Osteocyte (in vitro differentiated cells): ENCODE measurements around the gene AP2B1. TPM values are rescaled to one million over a fixed set of nuclear protein-coding genes. Genes with fewer than 3 reads are reported as not detected.

ENCODE experiments used
- DNase-seq: peaks from one replicate; pipeline ENCODE4 v3.0.0; 2021; ENCODE audit warnings: mixed read lengths; ENCODE audit not compliant: unreplicated experiment; ENCODE audit errors: extremely low spot score
- H3K27ac Mint-ChIP-seq: one replicate; pipeline ENCODE4 v1.8.0; 2021; ENCODE audit warnings: mild to moderate bottlenecking, mixed read lengths; ENCODE audit not compliant: unreplicated experiment
- H3K27me3 Mint-ChIP-seq: one replicate; pipeline ENCODE4 v1.8.0; 2021; ENCODE audit warnings: mixed read lengths; ENCODE audit not compliant: unreplicated experiment
- H3K36me3 Mint-ChIP-seq: one replicate; pipeline ENCODE4 v1.8.0; 2021; ENCODE audit warnings: mixed read lengths; ENCODE audit not compliant: unreplicated experiment
- H3K4me1 Mint-ChIP-seq: one replicate; pipeline ENCODE4 v1.8.0; 2021; ENCODE audit warnings: mixed read lengths; ENCODE audit not compliant: unreplicated experiment
- H3K4me3 Mint-ChIP-seq: one replicate; pipeline ENCODE4 v1.8.0; 2021; ENCODE audit warnings: mild to moderate bottlenecking, moderate library complexity, mixed read lengths; ENCODE audit not compliant: unreplicated experiment
- H3K9me3 Mint-ChIP-seq: one replicate; pipeline ENCODE4 v1.8.0; 2021; ENCODE audit warnings: mixed read lengths; ENCODE audit not compliant: unreplicated experiment
- total RNA-seq: library from RNA; stranded (reverse); gene quantifications from 2 replicates; pipeline ENCODE4 v1.2.1, GENCODE V29; 2021
- TF ChIP-seq, protein P1 (sequence below): fragments of 200-600 bp; sonication (generic); IDR thresholded peaks from 2 replicates; pipeline ENCODE4 v1.5.0; 2021; ENCODE audit warnings: antibody characterized with exemption, mild to moderate bottlenecking, moderate library complexity

Gene AP2B1
- total RNA-seq, 1 donor from 2014 or later, result 201 TPM

DNA sequence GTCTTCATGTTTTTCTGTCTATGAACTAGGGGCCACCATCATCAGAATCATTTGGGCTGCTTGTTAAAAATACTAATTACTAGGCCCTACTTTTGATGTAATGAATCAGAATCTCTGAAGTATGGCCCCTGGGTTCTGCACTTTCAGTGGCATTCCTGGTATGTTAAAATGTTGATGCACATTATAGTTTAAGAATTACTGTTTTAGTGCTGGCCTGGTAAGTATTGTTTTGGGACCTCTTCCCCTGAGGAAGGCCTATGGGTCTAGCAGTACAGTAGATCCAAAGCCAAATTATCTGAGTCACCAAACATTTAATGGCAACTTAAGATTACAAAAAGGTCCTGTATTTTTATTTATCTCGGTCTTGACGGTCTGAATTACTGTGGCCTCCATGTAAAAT lies 58.8 kb downstream of the AP2B1 start:
- no peaks in the 10 kb centered on the region for H3K9me3 Mint-ChIP-seq
- TF ChIP-seq, protein P1, sequence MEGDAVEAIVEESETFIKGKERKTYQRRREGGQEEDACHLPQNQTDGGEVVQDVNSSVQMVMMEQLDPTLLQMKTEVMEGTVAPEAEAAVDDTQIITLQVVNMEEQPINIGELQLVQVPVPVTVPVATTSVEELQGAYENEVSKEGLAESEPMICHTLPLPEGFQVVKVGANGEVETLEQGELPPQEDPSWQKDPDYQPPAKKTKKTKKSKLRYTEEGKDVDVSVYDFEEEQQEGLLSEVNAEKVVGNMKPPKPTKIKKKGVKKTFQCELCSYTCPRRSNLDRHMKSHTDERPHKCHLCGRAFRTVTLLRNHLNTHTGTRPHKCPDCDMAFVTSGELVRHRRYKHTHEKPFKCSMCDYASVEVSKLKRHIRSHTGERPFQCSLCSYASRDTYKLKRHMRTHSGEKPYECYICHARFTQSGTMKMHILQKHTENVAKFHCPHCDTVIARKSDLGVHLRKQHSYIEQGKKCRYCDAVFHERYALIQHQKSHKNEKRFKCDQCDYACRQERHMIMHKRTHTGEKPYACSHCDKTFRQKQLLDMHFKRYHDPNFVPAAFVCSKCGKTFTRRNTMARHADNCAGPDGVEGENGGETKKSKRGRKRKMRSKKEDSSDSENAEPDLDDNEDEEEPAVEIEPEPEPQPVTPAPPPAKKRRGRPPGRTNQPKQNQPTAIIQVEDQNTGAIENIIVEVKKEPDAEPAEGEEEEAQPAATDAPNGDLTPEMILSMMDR, result no peak
- peaks cover 27% of the 10 kb centered on the region for H3K36me3 Mint-ChIP-seq
- no peak overlapping the region for H3K27ac Mint-ChIP-seq
- no peaks in the 10 kb centered on the region for H3K4me1 Mint-ChIP-seq
- H3K27me3 Mint-ChIP-seq, result no peaks in the 10 kb centered on the region
- H3K4me3 Mint-ChIP-seq, result no peak overlapping the region
- no peak for DNase-seq

GRCh38 chr17:35651467-35651866 lies 64.3 kb downstream of the AP2B1 start:
- peaks cover 4% of the 10 kb centered on the region for H3K9me3 Mint-ChIP-seq
- no peak for DNase-seq
- no peaks in the 10 kb centered on the region for H3K27me3 Mint-ChIP-seq
- H3K27ac Mint-ChIP-seq, result no peak overlapping the region
- TF ChIP-seq, protein P1, result no peak
- peaks cover 32% of the 10 kb centered on the region for H3K36me3 Mint-ChIP-seq
- no peak overlapping the region for H3K4me3 Mint-ChIP-seq
- H3K4me1 Mint-ChIP-seq, result no peaks in the 10 kb centered on the region

- H3K4me3 Mint-ChIP-seq, result no peak overlapping the region
These were observed 66.7 kb downstream of the AP2B1 start for GRCh38 chr17:35653619-35654361.

DNA sequence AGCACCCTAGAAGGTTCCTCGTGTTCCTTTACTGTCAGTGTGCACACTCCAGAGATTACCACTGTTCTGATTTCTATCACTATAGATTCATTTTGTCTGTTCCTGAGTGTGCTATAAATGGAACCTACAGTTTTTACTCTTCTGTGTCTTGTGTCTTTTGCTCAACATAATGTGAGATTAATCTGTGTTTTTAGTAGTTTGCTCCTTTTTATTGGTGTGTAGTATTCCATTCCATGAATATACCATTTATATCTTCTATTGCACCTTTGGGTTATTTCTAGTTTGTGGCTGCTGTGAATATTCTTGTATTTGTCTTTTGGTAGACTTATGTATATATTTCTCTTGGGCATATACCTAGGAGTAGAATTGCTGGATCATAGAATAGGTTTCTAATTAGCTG lies 68.2 kb downstream of the AP2B1 start:
- peaks cover 4% of the 10 kb centered on the region for H3K9me3 Mint-ChIP-seq
- no peaks in the 10 kb centered on the region for H3K27me3 Mint-ChIP-seq

More at GRCh38 chr17:35653619-35654361, 66.7 kb downstream of the AP2B1 start:
- Mint-ChIP-seq H3K27me3 (no peaks in the 10 kb centered on the region), H3K36me3 (peaks cover 46% of the 10 kb centered on the region), H3K27ac (no peak overlapping the region), H3K4me1 (no peaks in the 10 kb centered on the region), H3K9me3 (peaks cover 4% of the 10 kb centered on the region)
- TF ChIP-seq, protein P1, result no peak
- no peak for DNase-seq

DNA sequence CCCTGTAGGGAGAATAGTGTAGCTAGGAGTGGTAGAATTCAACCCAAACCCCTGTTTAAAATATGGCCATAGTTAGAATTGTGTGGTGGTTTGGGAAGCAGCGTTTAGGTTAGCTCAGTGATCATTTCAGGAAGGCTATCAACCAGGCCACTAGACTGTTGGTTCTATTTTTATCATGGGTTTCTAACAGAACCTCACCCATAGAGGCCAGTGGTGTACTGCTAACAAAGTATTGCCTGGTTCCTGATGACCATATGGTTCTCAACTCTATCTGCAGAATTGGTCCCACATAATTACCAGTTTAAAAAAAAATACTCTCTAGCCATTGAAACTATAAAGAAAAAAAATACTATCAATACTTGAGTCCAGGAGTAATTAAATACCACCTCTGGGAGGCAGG lies 73.8 kb downstream of the AP2B1 start:
- Mint-ChIP-seq H3K9me3 (no peaks in the 10 kb centered on the region), H3K4me3 (no peak overlapping the region), H3K4me1 (peaks cover 3% of the 10 kb centered on the region), H3K27me3 (no peaks in the 10 kb centered on the region), H3K36me3 (peaks cover 44% of the 10 kb centered on the region), H3K27ac (no peak overlapping the region)
- DNase-seq, result no peak
- TF ChIP-seq, protein P1, result no peak

More for the DNA sequence above, 68.2 kb downstream of the AP2B1 start:
- no peak overlapping the region for H3K27ac Mint-ChIP-seq
- H3K4me1 Mint-ChIP-seq, result no peaks in the 10 kb centered on the region
- no peak for DNase-seq
- H3K4me3 Mint-ChIP-seq, result no peak overlapping the region
- peaks cover 51% of the 10 kb centered on the region for H3K36me3 Mint-ChIP-seq
- TF ChIP-seq, protein P1, result no peak
